GM12878 (cell line): ENCODE data around the gene TBCE. TPM values are rescaled to one million over a fixed set of nuclear protein-coding genes. Genes with fewer than 3 reads are reported as not detected.

Experiments
- ATF7 ChIP-seq: fragments of 450-650 bp; IDR thresholded peaks from 2 replicates; pipeline ENCODE4 v1.6.1; 2016; ENCODE audit warnings: low read depth, mild to moderate bottlenecking
- BCLAF1 ChIP-seq: fragments of 450-650 bp; IDR thresholded peaks from 2 replicates; pipeline ENCODE4 v1.6.1; 2017; ENCODE audit warnings: antibody characterized with exemption, mild to moderate bottlenecking, moderate library complexity
- FOS ChIP-seq: IDR thresholded peaks from 3 replicates; pipeline ENCODE4 v1.6.1; 2011; ENCODE audit warnings: borderline replicate concordance; ENCODE audit not compliant: insufficient read length; ENCODE audit errors: extremely low read depth
- RELA ChIP-seq: fragments of 450-650 bp; IDR thresholded peaks from 2 replicates; pipeline ENCODE4 v1.8.0; 2014; ENCODE audit warnings: borderline replicate concordance; ENCODE audit not compliant: partially characterized antibody
- TBL1XR1 ChIP-seq: IDR thresholded peaks from 2 replicates; pipeline ENCODE4 v1.6.1; 2012; ENCODE audit warnings: low read depth, low read length, improper control_type of control experiment
- ZBED1 ChIP-seq: IDR thresholded peaks from 2 replicates; pipeline ENCODE4 v1.6.1; 2016; ENCODE audit warnings: borderline replicate concordance
- ZNF384 ChIP-seq: IDR thresholded peaks from 2 replicates; pipeline ENCODE4 v1.6.1; 2012; ENCODE audit warnings: low read depth, mild to moderate bottlenecking, low read length, improper control_type of control experiment, borderline replicate concordance
- polyA plus RNA-seq, 11 experiments: library from polyadenylated mRNA; depleted of rRNA in 4 of 11; unstranded in 6 of 11; stranded (reverse) in 5 of 11; fragments of >200 nt; fragmentation: Nextera tagmentation in 4 of 11; fragmentation: Illumina TruSeq in 1 of 11; extraction: Ambion mirVana in 4 of 11; extraction: Trizol in 1 of 11; gene quantifications; 1 replicate in 1 of 11; 2 replicates in 10 of 11; pipeline versions ENCODE4 v1.2.1 to v1.2.3, GENCODE V29; 2011 to 2016; ENCODE audit warnings: inconsistent platforms in 2 of 11, missing spikeins in 2 of 11, low read depth in 1 of 11
- total RNA-seq, 4 experiments: library from RNA; depleted of rRNA in 3 of 4; stranded (reverse); fragments of >200 nt in 3 of 4; fragmentation: Illumina TruSeq in 1 of 4; extraction: Trizol in 1 of 4; gene quantifications; 2 replicates each; pipeline versions ENCODE4 v1.2.1 to v1.2.3, GENCODE V29; 2013 to 2021
- TF ChIP-seq, protein P1 (sequence below): fragments of 450-650 bp; IDR thresholded peaks from 2 replicates; pipeline ENCODE4 v1.6.1; 2017; ENCODE audit warnings: mild to moderate bottlenecking, moderate library complexity
- TF ChIP-seq, protein P2 (sequence below): fragments of 450-650 bp; IDR thresholded peaks from 2 replicates; pipeline ENCODE4 v1.6.1; 2016; ENCODE audit warnings: mild to moderate bottlenecking

TBCE gene
- total and polyA plus RNA-seq, 10 of the 15 experiments (the other 5 are each of a cell fraction or from before 2014, with no cell fraction given) = 22.7 to 48.7 (median 29.2) TPM

DNA sequence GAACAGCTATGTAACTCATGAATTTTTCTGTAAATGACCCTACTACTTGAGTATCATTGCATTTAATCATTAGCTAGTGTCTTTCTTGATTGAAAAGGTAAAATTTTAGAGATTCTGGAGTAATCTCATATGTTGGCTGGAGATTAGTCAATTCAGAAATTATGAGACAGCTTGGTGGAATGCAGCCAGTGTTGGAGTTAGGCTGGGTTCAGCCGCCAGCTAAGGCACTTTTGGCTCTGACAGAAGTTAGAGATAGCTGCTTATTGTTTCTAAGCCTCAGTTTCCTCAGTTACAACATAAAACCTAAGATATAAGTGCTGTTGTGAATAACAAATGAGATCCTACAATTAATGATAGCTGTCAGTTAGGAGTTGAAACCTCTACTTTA lies 49.4 kb downstream of the TBCE start (continued):
- TF ChIP-seq, protein P1, sequence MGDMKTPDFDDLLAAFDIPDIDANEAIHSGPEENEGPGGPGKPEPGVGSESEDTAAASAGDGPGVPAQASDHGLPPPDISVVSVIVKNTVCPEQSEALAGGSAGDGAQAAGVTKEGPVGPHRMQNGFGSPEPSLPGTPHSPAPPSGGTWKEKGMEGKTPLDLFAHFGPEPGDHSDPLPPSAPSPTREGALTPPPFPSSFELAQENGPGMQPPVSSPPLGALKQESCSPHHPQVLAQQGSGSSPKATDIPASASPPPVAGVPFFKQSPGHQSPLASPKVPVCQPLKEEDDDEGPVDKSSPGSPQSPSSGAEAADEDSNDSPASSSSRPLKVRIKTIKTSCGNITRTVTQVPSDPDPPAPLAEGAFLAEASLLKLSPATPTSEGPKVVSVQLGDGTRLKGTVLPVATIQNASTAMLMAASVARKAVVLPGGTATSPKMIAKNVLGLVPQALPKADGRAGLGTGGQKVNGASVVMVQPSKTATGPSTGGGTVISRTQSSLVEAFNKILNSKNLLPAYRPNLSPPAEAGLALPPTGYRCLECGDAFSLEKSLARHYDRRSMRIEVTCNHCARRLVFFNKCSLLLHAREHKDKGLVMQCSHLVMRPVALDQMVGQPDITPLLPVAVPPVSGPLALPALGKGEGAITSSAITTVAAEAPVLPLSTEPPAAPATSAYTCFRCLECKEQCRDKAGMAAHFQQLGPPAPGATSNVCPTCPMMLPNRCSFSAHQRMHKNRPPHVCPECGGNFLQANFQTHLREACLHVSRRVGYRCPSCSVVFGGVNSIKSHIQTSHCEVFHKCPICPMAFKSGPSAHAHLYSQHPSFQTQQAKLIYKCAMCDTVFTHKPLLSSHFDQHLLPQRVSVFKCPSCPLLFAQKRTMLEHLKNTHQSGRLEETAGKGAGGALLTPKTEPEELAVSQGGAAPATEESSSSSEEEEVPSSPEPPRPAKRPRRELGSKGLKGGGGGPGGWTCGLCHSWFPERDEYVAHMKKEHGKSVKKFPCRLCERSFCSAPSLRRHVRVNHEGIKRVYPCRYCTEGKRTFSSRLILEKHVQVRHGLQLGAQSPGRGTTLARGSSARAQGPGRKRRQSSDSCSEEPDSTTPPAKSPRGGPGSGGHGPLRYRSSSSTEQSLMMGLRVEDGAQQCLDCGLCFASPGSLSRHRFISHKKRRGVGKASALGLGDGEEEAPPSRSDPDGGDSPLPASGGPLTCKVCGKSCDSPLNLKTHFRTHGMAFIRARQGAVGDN = no peak
- TF ChIP-seq BCLAF1 = no peak
- no peak for TF ChIP-seq ZNF384
- TF ChIP-seq, protein P2, sequence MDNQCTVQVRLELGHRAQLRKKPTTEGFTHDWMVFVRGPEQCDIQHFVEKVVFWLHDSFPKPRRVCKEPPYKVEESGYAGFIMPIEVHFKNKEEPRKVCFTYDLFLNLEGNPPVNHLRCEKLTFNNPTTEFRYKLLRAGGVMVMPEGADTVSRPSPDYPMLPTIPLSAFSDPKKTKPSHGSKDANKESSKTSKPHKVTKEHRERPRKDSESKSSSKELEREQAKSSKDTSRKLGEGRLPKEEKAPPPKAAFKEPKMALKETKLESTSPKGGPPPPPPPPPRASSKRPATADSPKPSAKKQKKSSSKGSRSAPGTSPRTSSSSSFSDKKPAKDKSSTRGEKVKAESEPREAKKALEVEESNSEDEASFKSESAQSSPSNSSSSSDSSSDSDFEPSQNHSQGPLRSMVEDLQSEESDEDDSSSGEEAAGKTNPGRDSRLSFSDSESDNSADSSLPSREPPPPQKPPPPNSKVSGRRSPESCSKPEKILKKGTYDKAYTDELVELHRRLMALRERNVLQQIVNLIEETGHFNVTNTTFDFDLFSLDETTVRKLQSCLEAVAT = no peak
- TF ChIP-seq FOS = no peak
- no peak for TF ChIP-seq ATF7
- no peak for TF ChIP-seq RELA
- no peak for TF ChIP-seq TBL1XR1
- no peak for TF ChIP-seq ZBED1
- TF ChIP-seq, all 136 proteins: peak for 0
